Measurements from ENCODE around the gene SLFN12L. TPM values are rescaled to one million over a fixed set of nuclear protein-coding genes. Genes with fewer than 3 reads are reported as not detected.

SLFN12L gene
- polyA plus RNA-seq (0.05 to 0.09 TPM (median 0.06 TPM) in 3 replicates), polyA minus RNA-seq (not detected in 3 replicates)
- not detected for polyA plus RNA-seq (2011; ENCODE audit: low read depth)
- 0.07 TPM in 1 of 2 replicates, not detected in the other for polyA plus RNA-seq (2011; cell fraction: cytosol; rRNA removed)
- 0.18 TPM in 1 of 2 replicates, not detected in the other for polyA plus RNA-seq (2011; cell fraction: nucleus; rRNA removed)
- polyA plus RNA-seq (2012; ENCODE audit: low replicate concordance) = 0.08 TPM in 1 of 2 replicates, not detected in the other
- polyA minus RNA-seq (2011; cell fraction: cytosol; rRNA and poly(A)+ RNA removed) = not detected
- not detected in 2 replicates for polyA minus RNA-seq (2011; cell fraction: nucleus; rRNA and poly(A)+ RNA removed)

DNA sequence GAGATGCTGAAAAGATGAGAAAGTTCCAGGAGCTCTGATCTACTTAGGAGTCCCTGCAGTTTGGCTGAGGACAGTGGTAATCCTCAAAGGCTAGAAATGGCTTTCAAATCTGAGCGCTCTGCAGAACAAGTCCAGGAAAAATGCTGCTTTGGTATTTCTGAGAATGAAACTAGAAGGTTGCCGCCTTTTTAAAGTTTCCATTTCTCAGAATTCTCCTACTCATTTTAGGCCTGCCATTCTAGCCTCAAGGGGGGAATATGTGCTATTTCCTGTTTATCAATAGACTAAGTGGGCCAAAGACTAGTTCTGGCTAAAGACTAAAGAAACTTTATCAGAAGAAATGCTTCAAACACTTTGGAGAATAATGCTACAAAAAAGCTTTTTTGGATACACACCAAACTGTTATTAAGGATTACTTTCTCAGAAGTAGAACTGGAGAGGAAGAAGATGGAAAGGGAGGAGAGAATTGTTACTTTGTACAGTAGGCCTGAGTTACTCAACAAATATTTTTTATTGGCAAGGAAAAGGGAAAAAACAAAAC, at the start of gene SLFN12L:
Gene SLFN12L, minus strand, starts transcription at position 78 of the 541 bp plus-strand sequence. CDS start 15,314 bp downstream, outside the sequence.
- no peak within 1 kb of the TSS for H3K4me3 ChIP-seq (ENCODE audit: control insufficient read depth in 2 of 3, extremely low read depth in 1 of 3, insufficient read depth in 2 of 3, low read depth in 1 of 3, low read length in 3 of 3)
- no peak within 1 kb of the TSS for H3K27ac ChIP-seq (ENCODE audit: control insufficient read depth, insufficient read depth, low read length)
- no peaks in the 10 kb centered on the region for H3K36me3 ChIP-seq (ENCODE audit: control insufficient read depth in 2 of 2, extremely low read depth in 1 of 2, insufficient read depth in 2 of 2, low read length in 2 of 2)
- no peaks in the 10 kb centered on the region for H3K79me2 ChIP-seq (ENCODE audit: control insufficient read depth, insufficient read depth, low read length)
- FAIRE-seq (no peak), DNase-seq (ENCODE audit: low read depth, low spot score) (no peak)
- no peaks in the 10 kb centered on the region for H3K9me3 ChIP-seq (ENCODE audit: control insufficient read depth, low read depth, low read length)
- H3K9me1 ChIP-seq (ENCODE audit: control insufficient read depth, extremely low read depth, insufficient read depth, low read length) = no peaks in the 10 kb centered on the region
- TF ChIP-seq EZH2 (IDR thresholded peaks at IDR 0.05; ENCODE audit: low read length) (no peak), CTCF (optimal IDR thresholded peaks at IDR 0.05 in 1 of 3, IDR thresholded peaks at IDR 0.05 in 1 of 3, conservative IDR thresholded peaks at IDR 0.05 in 1 of 3; ENCODE audit: extremely low read depth in 1 of 3, insufficient read depth in 2 of 3, low read length in 3 of 3) (no peak)
- no peak within 1 kb of the TSS for H3K4me2 ChIP-seq (ENCODE audit: control insufficient read depth, extremely low read depth, insufficient read depth, low read depth, low read length)
- no peaks in the 10 kb centered on the region for H3K27me3 ChIP-seq (ENCODE audit: control insufficient read depth, extremely low read depth, insufficient read depth, low read length)
- dilution Hi-C loops (cut with MboI; ENCODE audit: extremely low pct_ligation_motif_present, low sequenced_read_pairs) = no loop called here
- no peak within 1 kb of the TSS for H3K9ac ChIP-seq (ENCODE audit: control insufficient read depth, extremely low read depth, insufficient read depth, low read length)
- H2AFZ ChIP-seq (ENCODE audit: control insufficient read depth, low read length) = no peak within 1 kb of the TSS
- no peaks in the 10 kb centered on the region for H3K4me1 ChIP-seq (ENCODE audit: control insufficient read depth, extremely low read depth, insufficient read depth, low read length)
- H4K20me1 ChIP-seq (ENCODE audit: control insufficient read depth, extremely low read depth, insufficient read depth, low read length) = no peaks in the 10 kb centered on the region

DNA sequence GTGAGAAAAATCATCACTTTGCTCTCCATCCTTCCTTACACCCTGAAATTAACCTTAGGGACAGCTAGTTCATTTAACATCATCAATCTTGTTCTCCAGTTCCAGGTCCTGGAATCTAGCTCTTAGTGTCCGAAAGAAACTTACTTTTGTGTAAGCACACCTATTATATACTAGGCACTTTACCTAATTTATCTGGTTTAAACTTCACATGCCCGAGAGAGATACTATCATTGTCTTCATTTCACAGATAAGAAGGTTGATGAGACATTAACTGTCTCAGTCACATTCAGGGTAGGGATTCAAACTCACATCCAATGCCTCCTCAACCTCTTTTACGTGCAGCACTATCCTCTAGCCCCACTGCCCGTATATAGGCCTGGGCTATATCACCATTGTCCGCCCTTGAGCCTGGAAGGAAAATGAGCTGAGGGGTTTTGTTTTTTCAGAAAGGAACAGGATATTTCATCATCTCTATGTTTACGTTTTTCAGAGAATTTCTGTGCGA, 49.1 kb upstream of the SLFN12L start:
- Histone ChIP-seq H3K4me2 (ENCODE audit: control insufficient read depth, extremely low read depth, insufficient read depth, low read depth, low read length) (peak overlapping the region; percentile 65), H3K9ac (ENCODE audit: control insufficient read depth, extremely low read depth, insufficient read depth, low read length) (peak overlapping the region; percentile 99), H3K4me1 (ENCODE audit: control insufficient read depth, extremely low read depth, insufficient read depth, low read length) (peaks cover 15% of the 10 kb centered on the region), H4K20me1 (ENCODE audit: control insufficient read depth, extremely low read depth, insufficient read depth, low read length) (peaks cover 7% of the 10 kb centered on the region), H3K79me2 (ENCODE audit: control insufficient read depth, insufficient read depth, low read length) (peaks cover 34% of the 10 kb centered on the region), H3K9me3 (ENCODE audit: control insufficient read depth, low read depth, low read length) (no peaks in the 10 kb centered on the region), H3K27me3 (ENCODE audit: control insufficient read depth, extremely low read depth, insufficient read depth, low read length) (no peaks in the 10 kb centered on the region), H3K36me3 (ENCODE audit: control insufficient read depth in 2 of 2, extremely low read depth in 1 of 2, insufficient read depth in 2 of 2, low read length in 2 of 2) (no peaks in the 10 kb centered on the region), H3K9me1 (ENCODE audit: control insufficient read depth, extremely low read depth, insufficient read depth, low read length) (no peaks in the 10 kb centered on the region), H3K27ac (ENCODE audit: control insufficient read depth, insufficient read depth, low read length) (peak overlapping the region; percentile 98), H3K4me3 (ENCODE audit: control insufficient read depth in 2 of 3, extremely low read depth in 1 of 3, insufficient read depth in 2 of 3, low read depth in 1 of 3, low read length in 3 of 3) (peak overlapping the region; percentile 75 to 96 (median 85)), H2AFZ (ENCODE audit: control insufficient read depth, low read length) (peak overlapping the region; percentile 27)
- DNase-seq (ENCODE audit: low read depth, low spot score) (no peak), FAIRE-seq (peak; percentile 36)
- TF ChIP-seq EZH2 (IDR thresholded peaks at IDR 0.05; ENCODE audit: low read length) (no peak), CTCF (optimal IDR thresholded peaks at IDR 0.05 in 1 of 3, IDR thresholded peaks at IDR 0.05 in 1 of 3, conservative IDR thresholded peaks at IDR 0.05 in 1 of 3; ENCODE audit: extremely low read depth in 1 of 3, insufficient read depth in 2 of 3, low read length in 3 of 3) (no peak)
- dilution Hi-C loops (cut with MboI; ENCODE audit: extremely low pct_ligation_motif_present, low sequenced_read_pairs) = no loop called here

Measured in keratinocyte (primary cell).